Measurements from ENCODE around the gene AFAP1L2.

GRCh38 chr10:114359953-114360345 lies 44.4 kb downstream of the AFAP1L2 start:
- TF ChIP-seq, protein P1, sequence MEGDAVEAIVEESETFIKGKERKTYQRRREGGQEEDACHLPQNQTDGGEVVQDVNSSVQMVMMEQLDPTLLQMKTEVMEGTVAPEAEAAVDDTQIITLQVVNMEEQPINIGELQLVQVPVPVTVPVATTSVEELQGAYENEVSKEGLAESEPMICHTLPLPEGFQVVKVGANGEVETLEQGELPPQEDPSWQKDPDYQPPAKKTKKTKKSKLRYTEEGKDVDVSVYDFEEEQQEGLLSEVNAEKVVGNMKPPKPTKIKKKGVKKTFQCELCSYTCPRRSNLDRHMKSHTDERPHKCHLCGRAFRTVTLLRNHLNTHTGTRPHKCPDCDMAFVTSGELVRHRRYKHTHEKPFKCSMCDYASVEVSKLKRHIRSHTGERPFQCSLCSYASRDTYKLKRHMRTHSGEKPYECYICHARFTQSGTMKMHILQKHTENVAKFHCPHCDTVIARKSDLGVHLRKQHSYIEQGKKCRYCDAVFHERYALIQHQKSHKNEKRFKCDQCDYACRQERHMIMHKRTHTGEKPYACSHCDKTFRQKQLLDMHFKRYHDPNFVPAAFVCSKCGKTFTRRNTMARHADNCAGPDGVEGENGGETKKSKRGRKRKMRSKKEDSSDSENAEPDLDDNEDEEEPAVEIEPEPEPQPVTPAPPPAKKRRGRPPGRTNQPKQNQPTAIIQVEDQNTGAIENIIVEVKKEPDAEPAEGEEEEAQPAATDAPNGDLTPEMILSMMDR (IDR thresholded peaks at IDR 0.05; ENCODE audit: low read depth, low read length, poor library complexity, severe bottlenecking) = no peak
- TF ChIP-seq EZH2phosphoT487 (IDR thresholded peaks at IDR 0.05; ENCODE audit: borderline replicate concordance, low read length) = no peak
